ENCODE measurements around the gene PIP4P1. TPM values are rescaled to one million over a fixed set of nuclear protein-coding genes. Genes with fewer than 3 reads are reported as not detected.
A peak's percentile ranks its signal among the peaks of the same experiment; 100 is the strongest.
"Not testable (repeated sequence)": the region's sequence is repeated elsewhere in the genome, so short reads cannot be mapped to it uniquely, and the experiment has no call there.

The PIP4P1 gene
- polyA plus RNA-seq, 3 donors, result 19.4 to 106 (median 21.2) TPM

DNA sequence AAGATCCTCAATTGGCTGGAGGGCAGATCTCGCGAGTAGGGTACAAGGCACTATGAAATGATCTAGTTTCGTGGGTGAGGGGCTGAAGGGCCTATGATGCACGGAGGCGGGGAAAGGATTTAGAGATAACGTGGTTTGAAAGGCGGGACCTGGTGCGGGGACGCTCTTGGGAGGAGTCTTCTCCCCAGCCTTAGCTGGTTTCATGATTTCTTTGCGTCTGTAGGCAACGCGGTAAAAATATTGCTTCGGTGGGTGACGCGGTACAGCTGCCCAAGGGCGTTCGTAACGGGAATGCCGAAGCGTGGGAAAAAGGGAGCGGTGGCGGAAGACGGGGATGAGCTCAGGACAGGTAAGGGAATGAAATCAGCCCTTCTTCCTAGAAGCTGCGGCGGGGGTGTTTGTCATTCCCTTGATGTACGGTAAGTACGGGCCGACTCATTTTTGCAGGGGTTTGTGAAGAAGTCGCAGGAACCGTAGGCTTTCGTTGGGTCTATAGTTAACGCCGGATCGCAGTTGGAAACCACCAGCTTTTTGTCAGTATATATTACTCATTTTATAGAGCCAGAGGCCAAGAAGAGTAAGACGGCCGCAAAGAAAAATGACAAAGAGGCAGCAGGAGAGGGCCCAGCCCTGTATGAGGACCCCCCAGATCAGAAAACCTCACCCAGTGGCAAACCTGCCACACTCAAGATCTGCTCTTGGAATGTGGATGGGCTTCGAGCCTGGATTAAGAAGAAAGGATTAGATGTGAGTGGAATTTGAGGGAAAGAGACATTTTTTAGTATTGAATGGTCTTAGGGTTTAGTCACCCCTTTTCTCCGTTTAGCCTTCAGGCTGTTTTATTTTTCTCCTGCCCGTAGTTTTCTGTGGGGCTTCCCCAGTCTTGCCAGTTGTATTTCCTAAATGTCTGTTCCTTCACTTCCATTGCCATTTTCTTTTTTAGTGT is 5.6 kb downstream of the PIP4P1 start:
- Histone ChIP-seq H3K4me1 (ENCODE audit: control insufficient read depth in 1 of 2, insufficient read depth in 2 of 2, low read length in 2 of 2) (peaks cover 61 to 67% of the 10 kb centered on the region in 2 donors), H3K27me3 (ENCODE audit: control insufficient read depth in 2 of 2, insufficient read depth in 2 of 2, low read length in 2 of 2) (no peaks in the 10 kb centered on the region), H3K27ac (ENCODE audit: low read depth in 1 of 2, low read length in 2 of 2) (peak overlapping the region; percentile 85 to 94), H3K79me2 (ENCODE audit: insufficient read depth, low read length) (peaks cover 70% of the 10 kb centered on the region), H3K4me3 (replicated peaks in 1 of 3; ENCODE audit: low read depth in 2 of 3, low read length in 3 of 3) (peak overlapping the region; percentile 55 to 84 (median 79)), H3K9ac (ENCODE audit: insufficient read depth, low read length, poor library complexity, severe bottlenecking) (peak overlapping the region; percentile 79), H2AFZ (ENCODE audit: insufficient read depth, low read depth, low read length, poor library complexity, severe bottlenecking) (peak overlapping the region; percentile 90), H3K4me2 (replicated peaks; ENCODE audit: extremely low read depth, low read length, poor library complexity, severe bottlenecking) (peak overlapping the region; percentile 80), H4K20me1 (ENCODE audit: insufficient read depth, low read length) (peaks cover 29% of the 10 kb centered on the region), H3K9me3 (replicated peaks in 1 of 2; ENCODE audit: control insufficient read depth in 1 of 2, insufficient read depth in 1 of 2, low read length in 2 of 2) (no peaks in the 10 kb centered on the region), H3K36me3 (replicated peaks in 1 of 2; ENCODE audit: control insufficient read depth in 1 of 2, insufficient read depth in 2 of 2, low read length in 2 of 2) (peaks cover 52 to 57% of the 10 kb centered on the region in 2 donors)
- intact Hi-C loops (cut with micrococcal nuclease), result loop anchor here (5.0 to 10.0 kb wide), 2 partner anchors 111 to 807 kb away; partner anchors contain the start of gene PARP2 (in 2 of the 2)
- DNase-seq, result peak in 1 of 3 donors; percentile 54
- Mint-ChIP-seq H3K27ac (no peak overlapping the region), H3K36me3 (peaks cover 50 to 54% of the 10 kb centered on the region in 2 donors), H3K9me3 (no peaks in the 10 kb centered on the region), H3K4me3 (no peak overlapping the region), H3K27me3 (ENCODE audit: low read depth in 3 of 3) (no peaks in the 10 kb centered on the region), H3K4me1 (peaks cover 5% of the 10 kb centered on the region)
- under 1% methylated on average over 27 of the region's 39 CpGs for WGBS (ENCODE audit: insufficient coverage)
- TF ChIP-seq, protein P1, sequence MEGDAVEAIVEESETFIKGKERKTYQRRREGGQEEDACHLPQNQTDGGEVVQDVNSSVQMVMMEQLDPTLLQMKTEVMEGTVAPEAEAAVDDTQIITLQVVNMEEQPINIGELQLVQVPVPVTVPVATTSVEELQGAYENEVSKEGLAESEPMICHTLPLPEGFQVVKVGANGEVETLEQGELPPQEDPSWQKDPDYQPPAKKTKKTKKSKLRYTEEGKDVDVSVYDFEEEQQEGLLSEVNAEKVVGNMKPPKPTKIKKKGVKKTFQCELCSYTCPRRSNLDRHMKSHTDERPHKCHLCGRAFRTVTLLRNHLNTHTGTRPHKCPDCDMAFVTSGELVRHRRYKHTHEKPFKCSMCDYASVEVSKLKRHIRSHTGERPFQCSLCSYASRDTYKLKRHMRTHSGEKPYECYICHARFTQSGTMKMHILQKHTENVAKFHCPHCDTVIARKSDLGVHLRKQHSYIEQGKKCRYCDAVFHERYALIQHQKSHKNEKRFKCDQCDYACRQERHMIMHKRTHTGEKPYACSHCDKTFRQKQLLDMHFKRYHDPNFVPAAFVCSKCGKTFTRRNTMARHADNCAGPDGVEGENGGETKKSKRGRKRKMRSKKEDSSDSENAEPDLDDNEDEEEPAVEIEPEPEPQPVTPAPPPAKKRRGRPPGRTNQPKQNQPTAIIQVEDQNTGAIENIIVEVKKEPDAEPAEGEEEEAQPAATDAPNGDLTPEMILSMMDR (IDR thresholded peaks at IDR 0.05), result no peak

DNA sequence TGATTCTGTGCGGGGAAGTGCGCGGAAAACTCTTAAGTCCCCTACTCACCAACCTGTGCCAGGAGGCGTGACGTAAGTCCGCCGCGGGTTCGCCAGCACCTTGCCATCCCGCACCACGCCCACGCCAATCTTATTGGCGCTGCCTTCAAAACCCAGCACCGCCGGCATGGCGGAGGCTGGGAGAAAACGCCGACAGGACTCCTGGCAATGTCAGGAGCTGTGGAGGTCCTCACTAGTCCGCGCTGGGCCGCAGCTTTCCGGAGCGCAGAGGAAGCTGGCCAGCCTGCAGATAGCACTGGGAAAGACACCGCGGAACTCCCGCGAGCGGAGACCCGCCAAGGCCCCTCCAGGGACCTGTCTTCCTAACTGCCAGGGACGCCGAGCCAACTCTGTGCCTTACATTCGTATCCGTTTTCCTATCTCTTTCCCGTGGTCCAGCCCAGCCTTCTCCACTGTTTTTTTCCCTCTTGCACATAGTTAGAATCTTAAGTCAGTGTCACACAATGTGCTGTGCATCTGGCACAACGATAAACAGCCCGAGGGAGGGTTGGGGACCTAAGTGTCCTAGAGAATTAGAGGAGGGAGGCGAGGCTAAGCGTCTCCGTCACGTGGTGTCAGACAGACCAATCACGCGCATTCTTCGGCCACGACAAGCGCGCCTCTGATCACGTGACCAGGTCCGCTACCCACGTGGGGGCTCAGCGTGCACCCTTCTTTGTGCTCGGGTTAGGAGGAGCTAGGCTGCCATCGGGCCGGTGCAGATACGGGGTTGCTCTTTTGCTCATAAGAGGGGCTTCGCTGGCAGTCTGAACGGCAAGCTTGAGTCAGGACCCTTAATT is 6.5 kb downstream of the PIP4P1 start, which contains the start of the genes APEX1 and OSGEP:
Gene APEX1 (plus strand): TSS at position 711 of the 839 bp plus-strand sequence. CDS start 420 bp downstream, outside the sequence.
Gene OSGEP (minus strand): TSS at position 297 of the 839 bp plus-strand sequence. CDS start 129 bp downstream, at position 168.
- Histone ChIP-seq H3K4me1 (ENCODE audit: control insufficient read depth in 1 of 2, insufficient read depth in 2 of 2, low read length in 2 of 2) (peaks cover 52 to 58% of the 10 kb centered on the region in 2 donors), H3K27ac (ENCODE audit: low read depth in 1 of 2, low read length in 2 of 2) (peak within 1 kb of the TSS; percentile 85 to 94), H3K36me3 (replicated peaks in 1 of 2; ENCODE audit: control insufficient read depth in 1 of 2, insufficient read depth in 2 of 2, low read length in 2 of 2) (peaks cover 56 to 62% of the 10 kb centered on the region in 2 donors), H4K20me1 (ENCODE audit: insufficient read depth, low read length) (peaks cover 21% of the 10 kb centered on the region), H3K9ac (ENCODE audit: insufficient read depth, low read length, poor library complexity, severe bottlenecking) (peak within 1 kb of the TSS; percentile 79), H3K79me2 (ENCODE audit: insufficient read depth, low read length) (peaks cover 61% of the 10 kb centered on the region), H3K4me2 (replicated peaks; ENCODE audit: extremely low read depth, low read length, poor library complexity, severe bottlenecking) (peak within 1 kb of the TSS; percentile 80), H3K4me3 (replicated peaks in 1 of 3; ENCODE audit: low read depth in 2 of 3, low read length in 3 of 3) (peak within 1 kb of the TSS; percentile 55 to 84 (median 79)), H3K9me3 (replicated peaks in 1 of 2; ENCODE audit: control insufficient read depth in 1 of 2, insufficient read depth in 1 of 2, low read length in 2 of 2) (no peaks in the 10 kb centered on the region), H3K27me3 (ENCODE audit: control insufficient read depth in 2 of 2, insufficient read depth in 2 of 2, low read length in 2 of 2) (no peaks in the 10 kb centered on the region), H2AFZ (ENCODE audit: insufficient read depth, low read depth, low read length, poor library complexity, severe bottlenecking) (peak within 1 kb of the TSS; percentile 90)
- Mint-ChIP-seq H3K27ac (peak within 1 kb of the TSS in 1 of 7 donors; percentile 11), H3K36me3 (peaks cover 43 to 55% of the 10 kb centered on the region in 2 donors), H3K4me3 (no peak within 1 kb of the TSS), H3K27me3 (ENCODE audit: low read depth in 3 of 3) (peaks cover 0 to 1% (median 0%) of the 10 kb centered on the region in 3 donors), H3K9me3 (no peaks in the 10 kb centered on the region), H3K4me1 (peaks cover 5% of the 10 kb centered on the region)
- TF ChIP-seq, protein P1 (IDR thresholded peaks at IDR 0.05), result no peak
- peak; percentile 98 to 99 (median 99) for DNase-seq
- intact Hi-C loops (cut with micrococcal nuclease), result loop anchor here (5.0 to 10.0 kb wide), 3 partner anchors 37 to 808 kb away; partner anchors contain the start of gene PARP2 (in 2 of the 2)
- WGBS (ENCODE audit: insufficient coverage), result 0% methylated on average over 43 of the region's 56 CpGs

DNA sequence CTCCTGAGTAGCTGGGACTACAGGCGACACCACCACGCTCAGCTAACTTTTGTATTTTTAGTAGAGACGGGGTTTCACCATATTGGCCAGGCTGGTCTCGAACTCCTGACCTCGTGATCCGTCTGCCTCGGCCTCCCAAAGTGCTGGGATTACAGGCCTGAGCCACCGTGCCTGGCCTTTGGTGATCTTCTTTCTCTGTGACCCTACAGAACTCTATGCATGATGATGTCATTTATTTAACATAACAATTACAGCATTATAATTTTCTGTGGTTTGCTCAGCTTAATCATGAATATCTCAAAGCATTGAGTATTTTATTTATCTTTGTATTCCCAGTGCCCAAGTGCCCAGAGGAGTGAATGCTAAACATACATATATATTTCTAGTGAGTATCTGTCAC is 8.4 kb downstream of the PIP4P1 start:
- H4K20me1 ChIP-seq (ENCODE audit: insufficient read depth, low read length); H3K4me3 ChIP-seq (replicated peaks in 1 of 3; ENCODE audit: low read depth in 2 of 3, low read length in 3 of 3); H3K4me2 ChIP-seq (replicated peaks; ENCODE audit: extremely low read depth, low read length, poor library complexity, severe bottlenecking); H3K27me3 ChIP-seq (ENCODE audit: control insufficient read depth in 2 of 2, insufficient read depth in 2 of 2, low read length in 2 of 2); DNase-seq; H3K9ac ChIP-seq (ENCODE audit: insufficient read depth, low read length, poor library complexity, severe bottlenecking); H3K27ac ChIP-seq (ENCODE audit: low read depth in 1 of 2, low read length in 2 of 2); H2AFZ ChIP-seq (ENCODE audit: insufficient read depth, low read depth, low read length, poor library complexity, severe bottlenecking); H3K27ac Mint-ChIP-seq; H3K9me3 ChIP-seq (replicated peaks in 1 of 2; ENCODE audit: control insufficient read depth in 1 of 2, insufficient read depth in 1 of 2, low read length in 2 of 2); H3K27me3 Mint-ChIP-seq (ENCODE audit: low read depth in 3 of 3); H3K4me3 Mint-ChIP-seq; H3K4me1 Mint-ChIP-seq; H3K9me3 Mint-ChIP-seq: not testable (repeated sequence)
- 98% methylated on average over 7 of the region's 8 CpGs for WGBS (ENCODE audit: insufficient coverage)
- Histone ChIP-seq H3K36me3 (replicated peaks in 1 of 2; ENCODE audit: control insufficient read depth in 1 of 2, insufficient read depth in 2 of 2, low read length in 2 of 2) (peaks cover 56 to 62% of the 10 kb centered on the region in 2 donors), H3K79me2 (ENCODE audit: insufficient read depth, low read length) (peaks cover 42% of the 10 kb centered on the region), H3K4me1 (ENCODE audit: control insufficient read depth in 1 of 2, insufficient read depth in 2 of 2, low read length in 2 of 2) (peaks cover 37 to 42% of the 10 kb centered on the region in 2 donors)
- intact Hi-C loops (cut with micrococcal nuclease), result loop anchor here (5.0 to 10.0 kb wide), 2 partner anchors 36 to 108 kb away; partner anchors contain the start of gene PARP2 (in 2 of the 2)
- peaks cover 23 to 49% of the 10 kb centered on the region in 2 donors for H3K36me3 Mint-ChIP-seq
